Stomach (tissue), 4 donors: ENCODE results near the gene CFAP52.

Experiments
- EP300 ChIP-seq: sonication (generic); formaldehyde crosslinking; IDR thresholded peaks from one replicate; pipeline ENCODE4 v1.6.1; 2017; ENCODE audit warnings: antibody characterized with exemption
- POLR2A ChIP-seq, 4 donors: fragments of 450-650 bp; IDR thresholded peaks; one replicate each; pipeline ENCODE4 v1.6.1; 2016; ENCODE audit warnings: antibody characterized with exemption in 4 of 4, control low read depth in 2 of 4, mild to moderate bottlenecking in 1 of 4, moderate library complexity in 1 of 4
- POLR2AphosphoS5 ChIP-seq, 3 donors: sonication (generic); formaldehyde crosslinking; IDR thresholded peaks; one replicate each; pipeline ENCODE4 v1.6.1; 2016; ENCODE audit warnings: antibody characterized with exemption in 3 of 3
- TF ChIP-seq, protein P1 (sequence below), 7 experiments: fragments of 450-650 bp in 4 of 7; fragments of 200-600 bp in 3 of 7; sonication (generic) in 3 of 7; IDR thresholded peaks; one replicate each; pipeline ENCODE4 v1.5.1; 2016 to 2019; ENCODE audit warnings: antibody characterized with exemption in 7 of 7, control low read depth in 2 of 7, mild to moderate bottlenecking in 1 of 7

DNA sequence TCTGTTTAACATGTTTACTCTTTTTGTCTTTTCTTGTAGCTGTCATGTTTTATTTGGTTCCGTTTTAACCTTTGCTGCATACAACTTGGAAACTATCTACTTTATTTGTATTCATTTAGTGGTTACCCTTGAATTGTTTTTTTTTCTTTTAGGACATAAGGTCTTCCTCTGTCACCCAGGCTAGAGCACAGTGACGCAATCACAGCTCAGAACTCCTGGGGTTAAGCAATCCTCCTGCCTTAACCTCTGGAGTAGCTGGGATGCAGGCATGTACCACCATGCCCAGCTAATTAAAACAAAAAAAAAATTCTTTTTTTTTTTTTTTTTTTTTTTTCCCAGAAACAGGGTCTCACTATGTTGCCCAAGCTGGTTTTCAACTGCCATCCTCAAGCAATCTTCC lies 39.0 kb downstream of the CFAP52 start:
- TF ChIP-seq EP300 (no peak), POLR2A (IDR thresholded peaks at IDR 0.05) (no peak), POLR2AphosphoS5 (IDR thresholded peaks at IDR 0.05) (no peak)
- TF ChIP-seq, protein P1, sequence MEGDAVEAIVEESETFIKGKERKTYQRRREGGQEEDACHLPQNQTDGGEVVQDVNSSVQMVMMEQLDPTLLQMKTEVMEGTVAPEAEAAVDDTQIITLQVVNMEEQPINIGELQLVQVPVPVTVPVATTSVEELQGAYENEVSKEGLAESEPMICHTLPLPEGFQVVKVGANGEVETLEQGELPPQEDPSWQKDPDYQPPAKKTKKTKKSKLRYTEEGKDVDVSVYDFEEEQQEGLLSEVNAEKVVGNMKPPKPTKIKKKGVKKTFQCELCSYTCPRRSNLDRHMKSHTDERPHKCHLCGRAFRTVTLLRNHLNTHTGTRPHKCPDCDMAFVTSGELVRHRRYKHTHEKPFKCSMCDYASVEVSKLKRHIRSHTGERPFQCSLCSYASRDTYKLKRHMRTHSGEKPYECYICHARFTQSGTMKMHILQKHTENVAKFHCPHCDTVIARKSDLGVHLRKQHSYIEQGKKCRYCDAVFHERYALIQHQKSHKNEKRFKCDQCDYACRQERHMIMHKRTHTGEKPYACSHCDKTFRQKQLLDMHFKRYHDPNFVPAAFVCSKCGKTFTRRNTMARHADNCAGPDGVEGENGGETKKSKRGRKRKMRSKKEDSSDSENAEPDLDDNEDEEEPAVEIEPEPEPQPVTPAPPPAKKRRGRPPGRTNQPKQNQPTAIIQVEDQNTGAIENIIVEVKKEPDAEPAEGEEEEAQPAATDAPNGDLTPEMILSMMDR (IDR thresholded peaks at IDR 0.05) = no peak
